ENCODE measurements around the gene LRRC37A3.
"Not testable (repeated sequence)": the region's sequence is repeated elsewhere in the genome, so short reads cannot be mapped to it uniquely, and the experiment has no call there.

The LRRC37A3 gene

GRCh38 chr17:64925244-64925643, 6.0 kb upstream of the LRRC37A3 start:
- DNase-seq = not testable (repeated sequence)

- DNase-seq = not testable (repeated sequence)
Measured at GRCh38 chr17:64923051-64923568, 3.8 kb upstream of the LRRC37A3 start.

GRCh38 chr17:64920419-64921172, 1.3 kb upstream of the LRRC37A3 start:
- DNase-seq = no peak

- DNase-seq = no peak
Measured at GRCh38 chr17:64920026-64920418, 744 bp upstream of the LRRC37A3 start.

- not testable (repeated sequence) for DNase-seq
Measured at GRCh38 chr17:64918842-64919288, 413 bp downstream of the LRRC37A3 start.

- not testable (repeated sequence) for DNase-seq
Measured at GRCh38 chr17:64917540-64917939, 1.7 kb downstream of the LRRC37A3 start.

GRCh38 chr17:64915244-64915643, 4.0 kb downstream of the LRRC37A3 start:
- not testable (repeated sequence) for DNase-seq

- DNase-seq = not testable (repeated sequence)
Measured at GRCh38 chr17:64910191-64910514, 9.1 kb downstream of the LRRC37A3 start.

- not testable (repeated sequence) for DNase-seq
Measured at GRCh38 chr17:64909511-64910190, 9.6 kb downstream of the LRRC37A3 start.

GRCh38 chr17:64904069-64904468, 15.2 kb downstream of the LRRC37A3 start:
- DNase-seq = not testable (repeated sequence)

- not testable (repeated sequence) for DNase-seq
Measured at GRCh38 chr17:64897136-64897535, 22.1 kb downstream of the LRRC37A3 start.

GRCh38 chr17:64874210-64874609, 45.1 kb downstream of the LRRC37A3 start:
- DNase-seq = not testable (repeated sequence)

- DNase-seq = peak; percentile 19
Measured at GRCh38 chr17:64847504-64848466, 71.5 kb downstream of the LRRC37A3 start.

GRCh38 chr17:64846892-64847291, 72.4 kb downstream of the LRRC37A3 start:
- DNase-seq = not testable (repeated sequence)

- not testable (repeated sequence) for DNase-seq
Measured at GRCh38 chr17:64843918-64844317, 75.4 kb downstream of the LRRC37A3 start.

GRCh38 chr17:64842900-64843299, 76.4 kb downstream of the LRRC37A3 start:
- DNase-seq = not testable (repeated sequence)

- DNase-seq = not testable (repeated sequence)
Measured at GRCh38 chr17:64840960-64841359, 78.3 kb downstream of the LRRC37A3 start.

GRCh38 chr17:64838513-64838912, 80.8 kb downstream of the LRRC37A3 start:
- DNase-seq = not testable (repeated sequence)

- peak; percentile 48 for DNase-seq
Measured at GRCh38 chr17:64837018-64837761, 82.1 kb downstream of the LRRC37A3 start.

GRCh38 chr17:64836623-64837017, 82.7 kb downstream of the LRRC37A3 start:
- not testable (repeated sequence) for DNase-seq

- not testable (repeated sequence) for DNase-seq
Measured at GRCh38 chr17:64834060-64834459, 85.2 kb downstream of the LRRC37A3 start.

- DNase-seq = not testable (repeated sequence)
Measured at GRCh38 chr17:64830631-64831040, 88.6 kb downstream of the LRRC37A3 start.

Measured in NCI-H2029 (cell line).